DMS79 (cell line): ENCODE results near the gene ASPSCR1.

ENCODE experiments used
- DNase-seq: peaks from one replicate; lab custom pipeline; 2025; lab: John Stamatoyannopoulos, UW

Gene ASPSCR1

GRCh38 chr17:81960130-81960958 lies 17.1 kb upstream of the ASPSCR1 start:
- DNase-seq, result no peak

GRCh38 chr17:81961087-81961511 lies 16.3 kb upstream of the ASPSCR1 start, which contains the start of gene NOTUM:
Gene NOTUM, minus strand, starts transcription at chr17:81961187. Its CDS starts 278 bp downstream, at chr17:81960909.
- DNase-seq, result no peak

GRCh38 chr17:81961521-81962498 lies 15.6 kb upstream of the ASPSCR1 start:
- no peak for DNase-seq

- DNase-seq, result no peak
Observed at GRCh38 chr17:81962499-81963441, 14.7 kb upstream of the ASPSCR1 start.

GRCh38 chr17:81964081-81964849 lies 13.2 kb upstream of the ASPSCR1 start:
- DNase-seq, result no peak

- no peak for DNase-seq
Observed at GRCh38 chr17:81966343-81967243, 10.8 kb upstream of the ASPSCR1 start.

GRCh38 chr17:81967244-81967532 lies 10.2 kb upstream of the ASPSCR1 start:
- DNase-seq, result no peak

GRCh38 chr17:81967533-81968395 lies 9.7 kb upstream of the ASPSCR1 start:
- DNase-seq, result peak; percentile 58

- DNase-seq, result no peak
Observed at GRCh38 chr17:81968396-81968745, 9.1 kb upstream of the ASPSCR1 start.

GRCh38 chr17:81968850-81969812 lies 8.3 kb upstream of the ASPSCR1 start:
- no peak for DNase-seq

- no peak for DNase-seq
Observed at GRCh38 chr17:81973432-81973831, 4.0 kb upstream of the ASPSCR1 start.

GRCh38 chr17:81976332-81977210 lies 858 bp upstream of the ASPSCR1 start:
- peak; percentile 40 for DNase-seq

GRCh38 chr17:81978524-81979298 lies 1.3 kb downstream of the ASPSCR1 start:
- DNase-seq, result no peak

GRCh38 chr17:81980122-81980521 lies 2.7 kb downstream of the ASPSCR1 start:
- DNase-seq, result no peak

GRCh38 chr17:81980707-81981343 lies 3.4 kb downstream of the ASPSCR1 start:
- DNase-seq, result peak; percentile 24
